T-helper 17 cell (primary cell): ENCODE data around the gene ADAP2. TPM values are rescaled to one million over a fixed set of nuclear protein-coding genes. Genes with fewer than 3 reads are reported as not detected.
"Not testable (repeated sequence)": the region's sequence is repeated elsewhere in the genome, so short reads cannot be mapped to it uniquely, and the experiment has no call there.

Source experiments
- ATAC-seq: fragments of 150-1000 bp; cut with Tn5 transposase; 2 replicates; pipeline ENCODE4 v1.10.0; 2021; ENCODE audit warnings: mild to moderate bottlenecking, moderate library complexity
- DNase-seq, 3 donors: peaks; one replicate each; pipeline versions ENCODE4 v3.0.0 to v3.0.0-alpha.2; 2020 to 2021
- H3K9me3 ChIP-seq: one replicate; pipeline ENCODE4 v1.7.0; 2013; ENCODE audit warnings: low read length, mild to moderate bottlenecking; ENCODE audit not compliant: control insufficient read depth, poor library complexity, severe bottlenecking
- H3K27ac Mint-ChIP-seq: one replicate; pipeline ENCODE4 v1.8.0; 2022; ENCODE audit warnings: mild to moderate bottlenecking, moderate library complexity, mixed read lengths
- H3K27me3 Mint-ChIP-seq: one replicate; pipeline ENCODE4 v1.8.0; 2022; ENCODE audit warnings: mixed read lengths
- H3K36me3 Mint-ChIP-seq: one replicate; pipeline ENCODE4 v1.8.0; 2022; ENCODE audit warnings: low read depth, mixed read lengths
- H3K4me1 Mint-ChIP-seq: one replicate; pipeline ENCODE4 v1.8.0; 2022; ENCODE audit warnings: mild to moderate bottlenecking, mixed read lengths
- H3K4me3 Mint-ChIP-seq: one replicate; pipeline ENCODE4 v1.8.0; 2022; ENCODE audit warnings: mild to moderate bottlenecking, moderate library complexity, mixed read lengths
- total RNA-seq, 4 donors: library from RNA in 2 of 4; stranded (reverse) in 2 of 4; gene quantifications; one replicate each; pipeline ENCODE4 v1.2.3 and lab custom pipeline; 2022 to 2026

Gene ADAP2
- total RNA-seq, 2 donors from 2014 or later = 0.42 to 1.1 TPM

DNA sequence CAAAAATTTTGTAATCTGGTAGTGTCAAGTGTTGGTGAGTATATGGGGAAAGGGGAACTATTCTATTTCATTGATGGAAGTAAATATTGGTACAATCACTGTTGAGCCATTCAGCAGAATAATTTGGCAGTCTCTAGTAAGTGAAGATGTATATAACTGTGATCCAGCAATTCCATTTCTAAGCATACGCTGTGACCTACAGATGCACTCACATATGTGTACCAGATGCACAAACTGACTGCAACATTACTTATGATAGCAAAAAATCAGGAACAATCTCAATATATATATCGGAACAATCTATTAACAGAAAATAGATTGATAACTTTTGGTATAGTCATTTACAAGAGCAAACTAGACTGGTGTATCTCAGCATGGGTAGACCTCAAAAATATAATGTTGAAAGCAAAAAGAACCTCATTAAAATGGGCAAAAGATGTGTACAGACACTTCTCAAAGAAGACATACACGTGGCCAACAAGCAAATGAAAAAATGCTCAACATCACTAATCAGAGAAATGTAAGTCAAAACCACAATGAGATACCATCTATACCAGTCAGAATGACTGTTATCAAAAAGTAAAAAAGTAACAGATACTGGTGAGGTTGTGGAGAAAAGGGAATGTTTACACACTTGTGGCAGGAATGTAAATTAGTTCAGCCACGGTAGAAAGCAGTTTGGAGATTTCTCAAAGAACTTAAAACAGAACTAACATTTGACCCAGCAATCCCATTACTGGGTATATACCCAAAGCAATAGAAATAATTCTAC is 20.7 kb downstream of the ADAP2 start:
- no peak for ATAC-seq
- Mint-ChIP-seq H3K4me1 (peaks cover 4% of the 10 kb centered on the region), H3K4me3 (no peak overlapping the region), H3K27me3 (no peaks in the 10 kb centered on the region), H3K36me3 (no peaks in the 10 kb centered on the region), H3K27ac (no peak overlapping the region)
- DNase-seq = no peak
- no peaks in the 10 kb centered on the region for H3K9me3 ChIP-seq

DNA sequence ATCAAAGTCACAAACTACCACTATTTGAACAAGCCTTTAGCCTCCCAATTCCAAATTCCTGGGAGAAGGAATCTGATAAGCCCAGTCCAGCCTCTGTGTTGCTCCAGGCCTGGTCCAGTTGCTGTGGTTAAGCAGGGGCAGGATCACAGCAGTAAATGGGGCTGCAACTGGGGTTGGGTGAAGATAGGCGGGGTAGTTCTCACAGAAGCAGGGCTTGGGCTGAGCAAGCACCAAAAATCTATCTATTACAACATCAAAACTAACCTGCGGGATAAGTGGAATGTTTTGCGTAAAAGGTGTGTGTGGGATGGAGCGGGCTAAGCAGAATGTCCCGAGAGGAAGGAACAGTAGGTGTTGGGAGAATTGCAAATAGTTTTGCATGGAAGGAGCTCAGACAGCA is 26.1 kb downstream of the ADAP2 start:
- DNase-seq = no peak
- Mint-ChIP-seq H3K36me3 (no peaks in the 10 kb centered on the region), H3K4me3 (no peak overlapping the region), H3K27ac (no peak overlapping the region), H3K4me1 (no peaks in the 10 kb centered on the region), H3K27me3 (no peaks in the 10 kb centered on the region)
- ATAC-seq = no peak
- H3K9me3 ChIP-seq = no peaks in the 10 kb centered on the region

DNA sequence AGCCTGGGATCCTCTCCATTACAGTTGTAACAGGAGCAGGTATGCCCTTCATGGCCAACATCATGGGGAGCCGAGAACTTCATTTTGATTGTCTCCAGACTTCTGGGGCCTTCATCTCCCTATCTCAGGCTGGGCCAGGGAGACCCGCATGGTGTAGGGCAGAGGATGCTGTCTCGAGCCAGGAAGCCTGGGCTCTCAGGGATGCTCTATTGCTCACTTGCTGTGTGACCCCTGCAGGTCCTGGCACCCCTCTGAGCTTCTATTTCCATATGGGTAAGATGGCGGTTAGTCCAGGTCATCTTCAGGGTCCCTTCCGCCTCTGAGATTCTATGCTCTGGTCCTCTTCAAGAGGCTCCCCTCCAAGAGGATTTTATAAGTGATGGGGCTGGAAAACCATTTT is 28.4 kb downstream of the ADAP2 start:
- no peak overlapping the region for H3K27ac Mint-ChIP-seq
- H3K4me1 Mint-ChIP-seq = no peaks in the 10 kb centered on the region
- ATAC-seq = no peak
- H3K9me3 ChIP-seq = no peaks in the 10 kb centered on the region
- H3K36me3 Mint-ChIP-seq = no peaks in the 10 kb centered on the region
- no peak for DNase-seq
- no peaks in the 10 kb centered on the region for H3K27me3 Mint-ChIP-seq
- H3K4me3 Mint-ChIP-seq = no peak overlapping the region

DNA sequence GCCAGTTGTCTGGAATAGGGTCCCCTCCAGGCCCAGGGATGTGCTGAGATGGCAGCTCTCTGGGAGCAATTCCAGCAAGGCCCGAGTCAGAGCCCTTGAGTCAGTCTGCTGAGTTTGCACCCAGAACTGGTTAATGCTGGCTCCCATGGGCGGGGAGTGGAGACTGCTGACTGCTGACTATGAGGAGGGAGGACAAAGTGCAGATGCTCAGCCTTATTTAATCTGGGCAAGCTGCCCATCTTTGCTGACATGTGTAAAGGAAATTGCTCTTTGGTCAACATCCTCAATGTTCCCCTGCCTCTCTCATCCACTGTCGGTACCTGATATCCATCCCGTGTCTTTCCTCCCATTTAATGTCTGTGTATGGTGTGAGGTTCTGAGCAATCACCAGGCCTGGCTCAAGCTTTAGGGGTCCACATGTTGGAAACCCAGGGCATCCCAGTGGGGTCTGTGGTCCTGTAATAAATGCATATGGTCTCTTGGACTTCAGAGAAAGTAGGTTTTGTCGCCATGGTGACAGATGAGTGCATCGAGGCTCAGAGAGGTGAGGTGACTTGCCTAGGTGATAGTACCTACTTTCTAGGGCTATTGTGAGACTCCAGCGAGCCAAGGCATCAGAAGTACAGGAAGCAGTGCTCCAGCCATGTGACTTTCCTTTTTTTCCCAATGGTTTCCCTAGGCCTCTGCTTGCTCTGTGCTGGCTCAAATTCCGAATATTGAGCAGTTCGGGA is 29.1 kb downstream of the ADAP2 start:
- no peaks in the 10 kb centered on the region for H3K9me3 ChIP-seq
- Mint-ChIP-seq H3K27me3 (no peaks in the 10 kb centered on the region), H3K4me1 (no peaks in the 10 kb centered on the region), H3K27ac (no peak overlapping the region), H3K36me3 (no peaks in the 10 kb centered on the region), H3K4me3 (no peak overlapping the region)
- ATAC-seq = no peak
- DNase-seq = no peak

DNA sequence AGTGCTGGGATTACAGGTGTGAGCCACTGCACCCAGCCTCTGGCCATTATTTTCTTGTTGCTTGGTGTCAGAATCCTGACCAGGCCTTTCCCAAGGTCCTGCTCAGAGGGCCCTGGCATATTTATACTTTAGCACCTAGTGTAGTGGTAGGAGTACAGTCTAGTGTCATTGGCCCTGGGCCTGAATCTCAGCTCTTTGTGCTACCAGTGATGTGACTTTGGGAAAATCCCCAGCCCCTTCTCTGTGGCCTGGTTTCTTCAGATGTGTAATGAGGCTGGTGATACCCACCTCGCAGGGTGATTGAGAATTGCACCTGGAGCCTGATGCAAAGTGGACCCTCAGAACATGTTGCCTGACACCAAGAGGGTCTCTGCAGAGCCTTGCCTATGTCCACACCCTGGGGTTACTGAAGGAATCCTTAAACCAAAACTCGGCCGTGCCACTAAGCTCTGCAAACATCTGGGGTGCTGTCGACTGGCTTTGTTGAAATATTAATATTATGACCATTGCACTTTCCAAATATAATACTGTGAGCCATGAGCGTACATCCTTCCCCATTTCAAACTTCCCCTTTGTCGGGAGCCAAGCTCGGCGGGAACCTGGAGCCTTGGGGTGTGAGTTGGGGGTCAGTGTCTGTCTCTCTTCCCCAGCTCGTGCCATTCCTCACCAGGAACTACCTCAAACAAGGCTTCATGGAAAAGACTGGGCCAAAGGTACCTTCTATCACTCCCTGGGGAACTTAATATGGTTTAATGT is 31.1 kb downstream of the ADAP2 start:
- Mint-ChIP-seq H3K27me3 (peaks cover 6% of the 10 kb centered on the region), H3K4me1 (no peaks in the 10 kb centered on the region), H3K4me3 (no peak overlapping the region), H3K27ac (no peak overlapping the region), H3K36me3 (peaks cover 2% of the 10 kb centered on the region)
- ATAC-seq = no peak
- no peaks in the 10 kb centered on the region for H3K9me3 ChIP-seq
- DNase-seq = no peak

DNA sequence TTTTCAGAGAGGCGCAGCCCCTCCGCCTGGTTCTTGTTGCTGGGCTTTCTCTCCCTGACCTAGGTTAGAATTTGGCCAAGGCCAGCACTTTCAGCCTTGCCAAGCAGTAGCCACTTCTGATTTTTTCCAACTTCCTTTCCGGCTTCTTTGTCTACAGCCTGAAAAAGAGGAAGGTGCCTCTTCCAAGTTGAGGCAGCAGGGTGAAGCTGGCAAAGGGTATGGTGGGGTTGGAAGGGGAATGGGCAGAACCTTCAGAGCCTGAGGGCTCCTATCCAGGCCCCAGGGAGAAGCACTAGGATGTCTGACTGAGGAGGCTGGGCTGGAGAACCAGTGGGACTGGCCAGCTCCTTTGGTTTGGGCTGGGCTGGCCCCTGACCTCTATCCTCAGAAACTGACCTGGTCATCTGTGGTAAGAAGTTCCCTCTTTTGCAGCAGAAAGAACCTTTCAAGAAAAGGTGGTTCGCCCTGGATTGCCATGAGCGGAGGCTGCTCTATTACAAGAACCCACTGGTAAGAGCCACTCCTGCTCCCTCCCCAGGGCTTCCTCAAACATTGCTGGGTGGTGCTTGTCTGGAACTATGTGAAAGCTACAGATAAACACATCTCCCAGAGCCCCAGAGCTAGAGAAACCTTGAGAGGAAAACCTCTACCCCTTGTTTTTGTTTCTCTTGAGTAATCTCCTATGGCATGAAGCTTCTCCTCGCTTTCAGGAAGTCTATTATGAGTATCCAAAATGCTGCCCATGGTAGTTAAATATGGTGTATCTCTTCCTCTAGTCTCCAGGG is 32.5 kb downstream of the ADAP2 start:
- no peaks in the 10 kb centered on the region for H3K9me3 ChIP-seq
- H3K27me3 Mint-ChIP-seq = peaks cover 10% of the 10 kb centered on the region
- H3K27ac Mint-ChIP-seq = no peak overlapping the region
- DNase-seq = no peak
- peaks cover 2% of the 10 kb centered on the region for H3K36me3 Mint-ChIP-seq
- H3K4me3 Mint-ChIP-seq = no peak overlapping the region
- no peak for ATAC-seq
- H3K4me1 Mint-ChIP-seq = no peaks in the 10 kb centered on the region

DNA sequence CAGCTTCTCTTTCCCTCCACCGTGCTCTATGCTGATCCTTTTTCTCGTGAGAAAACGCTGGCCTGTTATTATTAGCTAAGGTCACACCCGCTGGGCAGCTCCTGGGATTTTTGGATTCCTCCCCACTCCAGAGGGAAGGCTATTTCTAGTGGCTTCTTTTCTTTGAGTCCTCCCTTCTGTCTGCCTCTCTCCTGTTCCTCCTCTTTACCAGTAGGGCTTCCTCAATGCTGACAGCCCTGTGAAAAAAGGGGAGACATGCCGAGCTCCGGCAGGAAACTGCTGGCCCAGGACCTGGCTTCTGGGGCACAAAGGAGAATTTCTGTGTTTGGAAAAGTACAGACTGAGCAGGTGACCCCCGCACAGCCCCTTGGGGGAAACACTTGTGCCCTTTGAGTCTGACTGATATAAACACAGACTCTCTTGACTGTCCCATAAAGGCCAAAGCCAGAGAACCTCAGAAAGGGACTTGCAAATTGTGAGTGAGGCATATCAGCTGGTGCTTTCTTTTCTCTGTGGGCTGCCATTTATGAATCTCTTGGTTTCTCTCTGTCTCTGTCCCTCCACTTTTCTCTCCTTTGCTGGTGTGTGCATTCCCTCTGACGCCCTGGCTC is 35.1 kb downstream of the ADAP2 start:
- no peak for DNase-seq
- Mint-ChIP-seq H3K27ac (no peak overlapping the region), H3K36me3 (peaks cover 2% of the 10 kb centered on the region), H3K27me3 (peaks cover 10% of the 10 kb centered on the region), H3K4me3 (no peak overlapping the region), H3K4me1 (peaks cover 6% of the 10 kb centered on the region)
- H3K9me3 ChIP-seq = no peaks in the 10 kb centered on the region
- no peak for ATAC-seq

GRCh38 chr17:30957741-30958140 is 36.0 kb downstream of the ADAP2 start:
- Mint-ChIP-seq H3K4me1 (peaks cover 8% of the 10 kb centered on the region), H3K27me3 (peaks cover 10% of the 10 kb centered on the region), H3K4me3 (no peak overlapping the region), H3K36me3 (peaks cover 2% of the 10 kb centered on the region), H3K27ac (no peak overlapping the region)
- no peaks in the 10 kb centered on the region for H3K9me3 ChIP-seq
- ATAC-seq = no peak
- no peak for DNase-seq

- Mint-ChIP-seq H3K4me1 (peaks cover 8% of the 10 kb centered on the region), H3K36me3 (peaks cover 2% of the 10 kb centered on the region), H3K27ac (no peak overlapping the region), H3K4me3 (no peak overlapping the region), H3K27me3 (peaks cover 10% of the 10 kb centered on the region)
- DNase-seq (no peak), ATAC-seq (no peak)
- no peaks in the 10 kb centered on the region for H3K9me3 ChIP-seq
Observed at GRCh38 chr17:30958187-30958586, 36.4 kb downstream of the ADAP2 start.

DNA sequence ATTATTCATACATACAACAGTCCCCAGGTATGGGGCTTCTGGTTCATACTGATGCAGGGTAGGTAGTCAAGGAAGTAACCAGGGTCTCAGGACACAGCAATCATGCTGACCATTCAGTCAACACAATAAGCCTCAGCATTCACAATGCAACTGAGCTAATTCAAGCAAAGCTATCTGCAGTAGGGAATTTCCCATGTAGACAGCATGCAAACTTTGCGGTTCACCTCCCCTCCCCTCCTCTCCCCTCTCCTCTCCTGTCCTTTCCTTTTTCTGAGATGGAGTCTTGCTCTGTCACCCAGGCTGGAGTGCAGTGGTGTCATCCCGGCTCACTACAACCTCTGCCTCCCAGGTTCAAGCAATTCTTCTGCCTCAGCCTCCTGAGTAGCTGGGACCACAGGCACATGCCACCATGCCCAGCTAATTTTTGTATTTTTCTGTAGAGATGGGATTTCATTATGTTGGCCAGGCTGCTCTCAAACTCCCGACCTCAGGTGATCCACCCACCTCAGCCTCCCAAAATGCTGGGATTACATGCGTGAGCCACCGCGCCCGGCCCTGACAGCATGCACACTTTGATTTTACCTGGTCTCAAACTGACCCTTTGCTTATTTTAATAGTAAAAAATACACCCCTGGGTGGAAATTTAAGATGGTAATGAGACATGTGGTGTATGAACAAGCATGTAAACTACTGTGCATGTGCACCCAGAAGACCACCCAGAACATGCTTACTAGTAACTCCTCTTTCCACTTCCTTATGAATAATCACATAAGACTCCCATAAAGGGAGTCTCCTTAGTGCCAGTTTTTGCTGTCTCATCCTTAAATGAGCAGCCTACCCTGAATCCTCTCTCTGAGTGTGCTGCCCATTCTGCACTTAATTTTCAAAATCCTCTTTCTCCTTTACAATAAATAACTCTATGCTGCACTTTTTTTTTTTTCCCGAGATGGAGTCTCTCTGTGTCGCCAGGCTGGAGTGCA is 39.8 kb downstream of the ADAP2 start:
- DNase-seq (no peak), ATAC-seq (peak; percentile 93)
- Mint-ChIP-seq H3K4me1 (peaks cover 8% of the 10 kb centered on the region), H3K4me3 (no peak overlapping the region), H3K36me3 (peaks cover 2% of the 10 kb centered on the region), H3K27me3 (peaks cover 10% of the 10 kb centered on the region), H3K27ac (no peak overlapping the region)
- no peaks in the 10 kb centered on the region for H3K9me3 ChIP-seq

GRCh38 chr17:30964312-30964711 is 42.6 kb downstream of the ADAP2 start:
- H3K9me3 ChIP-seq, DNase-seq: not testable (repeated sequence)

DNA sequence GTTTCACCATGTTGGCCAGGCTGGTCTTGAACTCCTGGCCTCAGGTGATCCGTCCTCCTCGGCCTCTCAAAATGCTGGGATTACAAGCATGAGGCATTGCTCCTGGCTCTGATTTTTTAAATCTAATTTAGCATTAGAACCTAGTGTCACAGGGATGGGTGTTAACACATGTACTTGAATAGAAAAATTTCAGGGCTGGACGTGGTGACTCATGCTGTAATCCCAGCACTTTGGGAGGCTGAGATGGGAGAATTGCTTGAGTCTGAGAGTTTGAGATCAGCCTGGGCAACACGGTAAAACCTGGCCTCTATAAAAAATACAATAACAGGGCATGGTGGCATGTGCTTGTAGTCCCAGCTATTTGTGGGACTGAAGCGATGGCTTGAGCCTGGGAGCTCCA is 43.1 kb downstream of the ADAP2 start:
- no peaks in the 10 kb centered on the region for H3K9me3 ChIP-seq
- Mint-ChIP-seq H3K36me3 (no peaks in the 10 kb centered on the region), H3K27ac (no peak overlapping the region), H3K4me3 (no peak overlapping the region), H3K4me1 (peaks cover 13% of the 10 kb centered on the region), H3K27me3 (no peaks in the 10 kb centered on the region)
- DNase-seq (no peak), ATAC-seq (no peak)

More at GRCh38 chr17:30964312-30964711, 42.6 kb downstream of the ADAP2 start:
- H3K36me3 Mint-ChIP-seq, H3K4me3 Mint-ChIP-seq, ATAC-seq, H3K27me3 Mint-ChIP-seq, H3K27ac Mint-ChIP-seq: not testable (repeated sequence)
- H3K4me1 Mint-ChIP-seq = peaks cover 11% of the 10 kb centered on the region
